ENCODE measurements around the gene APOBEC2.

APOBEC2 gene

DNA sequence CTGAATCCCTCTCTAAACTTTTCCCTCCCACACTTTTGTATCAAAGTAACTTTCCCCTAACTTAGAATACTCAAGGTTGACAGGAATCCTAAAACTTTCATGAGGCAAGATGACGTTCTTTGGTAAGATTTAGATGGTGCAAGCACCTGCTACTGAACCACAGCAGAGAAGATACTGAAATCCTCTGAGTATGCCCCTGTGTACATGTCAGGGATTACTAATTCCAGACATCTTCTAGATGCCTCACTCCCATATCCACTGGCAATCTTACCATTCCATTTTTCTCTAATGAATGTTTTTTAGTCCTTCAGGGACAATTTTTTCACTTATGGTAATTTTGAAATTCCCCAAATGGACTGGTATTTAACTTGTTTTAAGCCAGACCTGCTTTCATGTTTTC, 9.1 kb downstream of the APOBEC2 start:
- DNase-seq, result no peak

DNA sequence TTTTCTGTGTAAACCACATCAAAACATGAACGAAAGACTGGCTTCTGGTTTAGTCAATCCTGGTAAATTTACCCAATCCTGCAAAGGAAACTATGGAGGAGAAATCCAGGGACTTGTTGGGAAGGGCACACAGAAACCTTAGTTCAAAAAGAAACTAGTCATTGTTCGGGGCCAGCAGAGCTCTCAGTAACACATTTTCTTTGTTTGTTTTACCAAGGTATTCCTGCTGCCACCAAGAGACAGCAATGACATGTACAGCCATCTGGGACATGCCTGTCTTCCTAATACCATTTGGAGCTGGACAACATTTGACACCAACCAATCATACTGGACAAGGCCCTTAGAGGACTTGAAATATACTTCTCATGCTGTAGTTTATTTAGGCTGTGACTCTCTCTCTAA, 10.9 kb downstream of the APOBEC2 start:
- DNase-seq, result no peak

DNA sequence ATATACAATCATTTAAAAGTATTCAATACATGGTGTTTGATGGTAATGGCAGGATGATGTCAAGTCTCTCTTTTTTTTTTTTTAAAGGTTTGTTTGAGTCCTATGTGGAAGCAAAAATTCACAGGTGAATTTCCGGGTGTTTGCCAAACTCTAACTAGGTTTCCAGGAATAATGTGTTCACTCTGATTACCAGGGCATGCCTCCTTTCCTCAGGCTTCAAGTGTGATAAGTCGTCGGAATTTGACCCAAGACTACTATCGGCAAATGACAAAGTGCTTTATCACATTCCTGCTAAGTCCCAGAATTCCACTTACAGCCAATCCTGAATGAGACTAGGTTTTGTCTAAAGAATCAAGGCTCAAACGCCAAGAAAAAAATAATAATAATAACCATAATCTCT, 11.8 kb downstream of the APOBEC2 start:
- no peak for DNase-seq

DNA sequence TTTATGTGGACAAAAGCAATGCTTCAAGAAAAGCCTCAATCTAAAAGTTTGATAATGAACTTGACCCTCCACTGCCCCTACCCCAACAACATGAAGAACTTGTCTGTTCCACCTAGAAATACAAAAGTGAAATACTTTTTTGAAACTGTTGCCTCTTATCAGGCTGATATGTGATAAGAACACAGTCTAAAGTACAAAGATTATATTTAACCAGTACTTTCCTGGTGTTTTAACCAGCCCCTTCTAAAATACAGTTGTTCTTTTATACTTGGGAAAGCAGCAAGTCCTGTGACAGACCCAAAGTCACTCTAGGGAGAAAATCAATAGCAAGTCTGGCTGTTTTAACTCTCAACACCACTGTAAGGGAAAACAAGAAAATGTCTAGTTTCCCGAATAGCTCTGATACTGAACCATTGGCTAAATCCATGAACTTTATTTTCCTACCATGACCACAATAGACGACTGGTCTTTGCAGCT, 12.6 kb downstream of the APOBEC2 start:
- DNase-seq, result no peak

DNA sequence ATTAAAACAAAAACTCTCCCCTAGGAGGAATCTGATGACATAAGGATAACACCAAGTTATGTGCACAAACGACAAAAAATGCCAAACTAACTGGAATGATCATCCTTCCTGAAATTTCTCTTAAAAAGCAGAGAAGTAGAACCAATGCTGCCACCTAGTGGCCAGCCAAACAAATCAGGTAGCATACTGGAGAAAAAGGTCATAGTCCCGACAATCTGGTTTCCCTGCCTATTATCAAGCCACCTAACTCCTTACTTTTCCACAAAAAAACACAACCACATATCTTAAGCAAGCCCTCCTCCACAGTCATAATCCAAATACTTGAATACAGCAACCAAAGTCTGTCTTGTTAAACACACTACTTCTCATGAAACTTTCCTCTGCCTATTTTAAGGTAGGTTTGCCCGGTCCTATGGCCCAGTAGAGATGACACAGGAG, 13.9 kb downstream of the APOBEC2 start:
- DNase-seq, result peak; percentile 54

DNA sequence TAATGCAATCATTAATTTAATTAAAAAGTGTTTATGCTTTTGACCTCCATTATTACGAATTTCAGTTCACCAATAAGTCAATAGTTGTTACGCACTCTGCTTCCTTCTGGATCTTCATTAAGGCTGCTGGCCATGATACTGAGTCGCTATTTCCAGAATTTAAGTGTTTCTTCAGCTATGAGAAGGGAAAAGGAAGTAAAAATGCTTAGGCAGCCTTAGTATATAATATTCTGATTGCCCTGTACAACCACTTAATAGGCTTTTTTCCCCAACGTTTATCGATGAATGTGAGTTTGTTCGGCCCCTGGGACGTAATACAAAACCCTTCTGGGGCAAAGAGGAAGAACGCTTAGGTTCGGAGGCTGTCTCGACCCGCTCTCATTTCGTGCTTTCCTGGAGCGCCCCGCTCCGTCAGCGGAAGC, 18.5 kb downstream of the APOBEC2 start:
- no peak for DNase-seq

DNA sequence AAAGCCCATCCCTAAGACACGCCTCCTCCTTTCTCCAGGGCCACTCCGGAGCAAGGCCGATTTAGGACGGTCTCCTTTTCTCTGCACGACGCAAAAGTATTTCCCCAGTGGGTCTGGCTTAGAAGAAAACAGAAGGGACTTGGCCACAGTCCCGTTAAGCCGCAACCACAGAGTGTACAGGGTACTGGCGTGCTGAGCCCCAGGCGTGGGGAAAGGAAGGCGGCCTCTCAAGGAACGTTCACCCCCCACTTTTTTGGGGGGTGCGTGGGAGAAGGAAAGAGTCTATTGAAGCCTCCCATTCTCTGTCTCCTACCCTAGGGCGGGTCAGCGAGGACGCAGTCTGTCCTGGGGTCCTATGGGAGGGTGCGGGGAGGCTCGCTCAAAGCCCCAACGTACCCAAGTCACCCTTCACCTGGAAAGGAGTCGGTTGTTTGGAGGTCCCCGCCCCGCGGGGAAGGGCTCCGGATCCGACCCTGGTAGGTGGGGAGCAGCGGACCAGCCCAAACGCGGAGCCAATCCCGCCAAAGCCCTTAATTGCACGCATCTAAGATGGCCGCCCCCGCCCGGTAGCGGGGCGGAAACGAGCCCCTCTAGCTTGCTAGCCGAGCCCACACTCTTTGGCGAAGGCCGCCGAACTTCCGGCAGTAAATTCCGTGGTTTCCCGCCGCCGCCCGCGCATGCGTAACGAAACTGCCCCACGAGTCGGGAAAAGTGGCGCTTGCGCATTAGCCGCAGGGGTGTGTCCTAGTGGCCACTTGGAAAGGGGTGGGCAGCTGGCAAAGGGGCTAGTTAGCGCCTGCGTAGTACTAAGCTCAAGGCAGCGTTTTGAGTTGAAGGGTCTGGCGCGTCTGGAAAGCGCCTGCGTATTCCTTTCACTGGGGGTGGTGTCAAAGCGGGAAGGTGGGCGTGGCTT, 19.2 kb downstream of the APOBEC2 start, which contains the start of gene OARD1:
Gene OARD1, minus strand, starts transcription at position 434 of the 913 bp plus-strand sequence. CDS start 722 bp downstream, outside the sequence.
- peak; percentile 100 for DNase-seq

DNA sequence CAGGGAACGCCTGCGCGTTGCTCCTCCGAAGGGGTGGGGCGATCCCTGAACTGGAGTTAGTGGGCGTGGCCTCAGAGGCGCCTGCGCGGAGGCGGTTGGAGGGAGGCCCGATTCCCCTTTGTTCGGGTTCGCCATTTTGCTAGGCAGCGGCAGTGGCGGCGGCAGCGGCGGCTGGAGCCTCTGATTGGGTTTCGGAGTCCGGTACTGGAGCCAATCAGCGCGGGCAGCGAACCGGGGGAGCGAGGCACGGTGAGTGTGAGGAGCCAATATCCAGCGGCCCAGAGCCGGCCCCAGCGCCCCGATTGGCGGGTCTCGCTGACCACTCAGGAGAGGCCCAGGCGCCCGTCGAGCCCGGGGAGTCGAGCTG, 19.8 kb downstream of the APOBEC2 start, which contains the start of gene NFYA:
Gene NFYA, plus strand, starts transcription at position 139 of the 367 bp plus-strand sequence. CDS start 6,116 bp downstream, outside the sequence.
- peak; percentile 100 for DNase-seq

DNA sequence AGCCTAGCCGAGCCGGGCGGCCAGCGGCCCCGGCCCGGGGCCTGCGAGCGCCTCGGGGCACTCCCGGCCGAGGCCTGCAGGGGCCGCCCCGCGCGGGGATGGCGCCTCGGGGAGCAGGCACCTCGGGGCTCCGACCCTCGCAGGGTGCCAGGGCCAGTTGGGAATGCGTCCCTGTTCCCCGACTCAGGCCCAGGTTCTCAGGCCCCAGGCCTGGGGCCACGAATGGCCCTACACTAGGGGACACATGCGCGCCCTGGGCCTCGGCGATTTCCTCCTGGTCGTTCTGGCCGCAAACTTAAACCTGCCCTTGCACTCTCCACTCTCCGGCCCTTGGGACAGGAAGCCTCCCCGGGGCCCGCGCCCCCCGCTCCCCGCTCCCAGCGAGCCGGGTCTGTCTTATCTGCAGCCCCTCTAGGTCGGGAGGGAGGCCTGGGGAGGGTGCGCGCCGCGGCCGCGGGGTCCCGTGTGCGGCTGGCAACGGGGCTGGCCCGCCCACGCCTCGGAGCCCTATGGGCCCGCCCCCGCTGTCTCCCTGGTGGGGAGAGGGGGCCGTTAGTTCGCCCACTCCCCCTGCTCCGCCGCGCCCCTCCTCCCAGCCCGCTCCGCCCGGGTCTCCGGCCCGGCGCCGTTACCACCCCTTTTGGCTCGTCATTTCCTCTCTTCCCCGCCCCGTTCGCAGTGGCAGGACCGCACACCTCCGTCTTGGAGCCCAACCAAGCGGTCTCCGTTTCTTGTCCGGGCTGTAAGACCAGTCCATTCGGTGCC, 20.4 kb downstream of the APOBEC2 start:
- DNase-seq, result peak; percentile 77

DNA sequence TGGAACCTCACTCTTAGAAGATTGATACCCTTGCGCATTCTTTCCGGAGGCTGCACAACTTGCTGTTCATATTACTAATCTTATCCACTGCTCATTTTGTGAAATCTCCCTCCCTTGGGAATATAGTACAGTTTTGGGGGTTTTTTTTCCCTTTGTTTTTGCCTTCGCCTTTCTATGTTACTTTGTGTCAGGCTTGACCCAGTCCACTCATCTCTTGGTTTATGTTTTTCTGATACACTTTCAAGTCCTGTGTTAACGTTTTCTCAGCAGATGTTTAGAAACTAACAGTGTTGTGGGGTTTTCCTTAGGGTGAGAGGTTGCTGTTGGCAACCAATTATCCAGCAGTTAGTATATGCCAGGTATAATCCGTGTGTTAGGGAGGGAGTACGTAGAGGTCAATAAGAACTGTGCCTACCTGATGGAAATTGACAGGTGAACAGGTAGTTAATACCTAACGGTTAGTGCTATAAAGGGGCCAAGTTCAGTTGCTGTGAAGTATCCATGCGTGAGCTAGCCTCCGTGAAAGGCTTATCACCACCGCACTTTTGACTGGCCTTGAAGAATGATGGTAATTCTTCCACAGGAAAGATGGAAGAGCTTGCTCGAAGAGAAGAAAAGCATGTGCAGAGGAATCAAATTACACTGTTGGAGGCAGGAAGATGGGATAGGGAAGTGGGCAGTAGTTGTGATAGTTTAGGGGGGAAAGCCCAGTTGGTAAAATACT, 21.1 kb downstream of the APOBEC2 start:
- DNase-seq, result no peak

DNA sequence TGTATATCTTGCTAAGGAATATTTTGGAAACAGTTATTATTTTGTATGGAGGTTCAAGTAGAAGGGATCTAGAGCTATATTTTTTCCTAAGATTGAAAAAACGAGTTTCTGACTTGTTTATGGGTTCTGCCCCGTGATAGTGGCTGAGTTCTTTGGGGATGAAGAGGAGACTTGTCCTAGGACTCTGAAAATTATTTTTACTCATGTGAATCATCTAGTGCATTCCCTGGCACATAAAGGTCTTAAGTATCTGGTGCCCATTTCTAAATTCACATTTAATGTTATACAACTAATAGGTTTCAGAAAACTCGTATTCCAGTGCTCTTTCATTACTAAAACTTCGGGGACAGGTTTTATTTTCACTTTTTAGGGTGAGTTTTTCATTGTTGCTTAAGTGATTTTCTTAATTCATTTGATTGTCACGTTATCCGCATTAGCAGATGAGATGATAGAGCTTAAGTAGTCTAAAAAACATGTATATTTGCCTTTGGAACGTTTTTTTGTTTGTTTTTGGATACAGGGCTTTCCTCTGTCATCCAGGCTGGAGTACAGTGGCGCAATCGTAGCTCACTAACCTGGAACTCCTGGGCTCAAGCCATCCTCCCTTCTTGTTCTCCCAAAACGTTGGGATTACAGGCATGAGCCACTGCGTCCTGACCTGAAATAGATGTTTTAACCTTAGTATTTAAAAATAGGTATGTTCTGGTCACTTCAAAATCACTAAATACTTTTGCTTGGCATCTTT, 21.9 kb downstream of the APOBEC2 start:
- no peak for DNase-seq

DNA sequence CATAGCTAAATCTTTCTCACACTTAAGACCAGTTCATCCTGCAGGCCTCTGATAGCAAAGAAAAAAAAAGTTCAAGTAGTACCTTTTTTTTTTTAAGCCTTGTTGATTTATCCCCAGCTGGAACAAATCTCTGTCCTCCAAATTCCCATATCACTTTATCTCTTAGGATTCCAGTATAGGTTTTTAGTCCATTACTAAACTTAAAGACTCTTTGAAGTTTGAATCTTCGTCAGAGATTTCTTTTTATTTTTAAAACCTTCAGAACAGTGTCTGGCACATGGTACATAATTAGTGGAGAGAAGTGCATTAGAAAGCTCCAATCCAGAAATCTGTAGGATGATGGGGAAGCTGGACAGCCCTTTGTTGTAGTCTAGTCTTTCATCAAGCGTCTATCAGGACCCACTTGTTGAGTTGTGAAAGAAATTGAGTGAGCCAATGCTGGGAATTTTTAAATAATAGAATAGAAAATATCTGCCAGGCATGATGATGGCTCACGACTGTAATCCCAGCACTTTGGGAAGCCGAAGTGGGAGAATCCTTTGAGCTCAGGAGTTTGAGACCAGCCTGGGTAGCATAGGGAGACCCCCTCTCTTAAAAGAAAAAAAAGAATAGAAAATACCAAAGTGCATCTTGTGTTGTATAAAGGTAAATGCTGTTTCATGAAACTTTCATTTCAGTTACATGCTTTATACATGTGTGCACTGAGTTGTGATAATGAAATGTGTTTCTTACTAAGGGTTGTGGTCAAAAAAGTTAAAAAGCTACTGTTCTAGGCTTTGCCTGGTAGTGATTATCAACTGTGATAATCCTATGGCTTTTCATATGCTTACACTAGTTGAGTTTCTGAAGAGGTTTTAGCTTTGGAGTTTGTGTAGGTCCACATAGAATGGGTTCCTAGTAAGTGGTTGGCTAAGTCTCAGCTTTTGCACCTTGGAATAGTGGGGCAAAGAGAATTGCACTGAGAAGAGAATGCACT, 22.9 kb downstream of the APOBEC2 start:
- DNase-seq, result no peak

DNA sequence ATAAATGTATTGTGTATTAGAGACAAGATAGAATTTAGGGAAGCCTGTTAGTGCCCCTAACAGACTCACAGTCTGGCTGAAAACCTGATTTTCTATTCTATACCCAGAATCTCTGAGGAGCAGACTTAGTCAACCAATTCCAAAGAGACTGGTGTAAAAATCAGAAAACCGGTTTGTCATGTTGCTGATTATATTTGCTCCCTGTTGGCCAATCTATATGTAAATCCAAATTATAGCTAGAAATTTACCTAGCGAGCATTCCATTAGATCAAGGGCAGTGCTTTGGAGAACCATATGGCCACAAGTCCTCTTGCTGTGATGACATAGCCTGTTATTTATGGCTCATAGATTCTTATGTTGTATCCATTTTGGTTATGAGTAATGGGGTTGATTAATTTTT, 24.5 kb downstream of the APOBEC2 start:
- no peak for DNase-seq

DNA sequence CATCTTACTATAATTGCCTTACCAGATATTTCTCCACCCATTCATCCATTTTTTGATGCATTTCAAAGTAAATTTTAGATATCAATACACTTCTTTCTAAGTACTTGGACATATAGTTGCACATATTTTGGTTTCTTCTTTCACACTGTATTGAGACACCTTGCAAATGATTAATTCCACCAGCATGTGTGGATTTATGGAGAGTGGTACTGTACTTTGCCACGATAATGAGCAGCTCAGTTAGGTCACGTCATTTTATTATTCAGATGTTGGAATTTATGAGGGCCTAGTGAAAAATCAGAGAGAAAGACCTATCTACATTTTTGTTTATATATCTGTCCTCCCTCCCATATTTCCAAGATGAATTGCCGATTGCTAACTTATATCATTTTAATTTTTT, 25.1 kb downstream of the APOBEC2 start:
- no peak for DNase-seq

DNA sequence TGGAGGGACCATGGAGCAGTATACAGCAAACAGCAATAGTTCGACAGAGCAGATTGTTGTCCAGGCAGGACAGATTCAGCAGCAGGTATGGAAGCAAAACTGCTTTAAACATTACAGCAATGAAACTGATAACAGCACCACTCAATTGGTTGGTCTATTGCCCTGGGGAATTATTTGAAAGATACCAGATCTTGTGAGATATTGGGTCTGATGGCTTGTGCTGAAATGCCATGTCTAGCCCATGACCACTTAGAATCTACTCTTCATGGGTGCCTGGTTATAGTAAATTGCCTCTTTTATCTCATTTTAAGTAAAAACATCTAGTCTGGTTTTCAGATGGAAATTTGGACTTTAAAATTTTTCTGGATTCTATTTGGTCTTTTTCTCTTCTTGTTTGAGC, 26.1 kb downstream of the APOBEC2 start:
- no peak for DNase-seq

DNA sequence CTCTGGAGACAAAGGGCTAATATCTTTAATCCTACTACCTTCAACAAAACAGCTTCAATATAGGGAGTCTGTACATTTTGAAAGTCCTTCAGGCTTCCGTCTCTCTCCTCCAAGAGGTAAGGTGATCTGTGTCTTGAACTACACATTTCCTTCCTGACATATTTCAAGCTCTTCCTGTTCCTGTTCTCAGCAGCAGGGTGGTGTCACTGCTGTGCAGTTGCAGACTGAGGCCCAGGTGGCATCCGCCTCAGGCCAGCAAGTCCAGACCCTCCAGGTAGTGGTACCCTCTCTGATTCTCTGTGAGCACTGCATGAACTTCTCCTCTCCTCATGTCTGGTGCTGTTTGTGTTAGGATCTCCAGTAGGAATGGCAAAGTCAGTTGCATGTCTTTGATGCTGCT, 27.6 kb downstream of the APOBEC2 start:
- DNase-seq, result no peak

DNA sequence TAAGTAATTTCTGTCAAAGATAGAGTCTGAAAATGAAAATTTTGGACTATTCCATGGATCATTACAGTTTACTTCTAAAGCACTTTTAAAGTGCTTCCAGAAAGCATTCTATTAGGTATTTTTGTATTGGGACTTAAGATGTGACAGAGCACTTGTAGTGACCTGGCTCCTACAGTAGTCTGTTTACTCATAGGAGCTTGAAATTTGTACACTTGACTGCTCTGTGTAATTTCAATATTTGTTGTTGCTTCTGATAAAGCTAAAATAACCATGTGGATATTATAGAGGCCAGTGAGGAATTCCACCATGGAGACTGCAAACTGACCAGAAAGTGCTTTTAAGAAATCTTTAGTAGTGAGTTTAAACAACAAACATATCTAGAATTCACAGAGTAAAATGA, 30.1 kb downstream of the APOBEC2 start:
- DNase-seq, result no peak

DNA sequence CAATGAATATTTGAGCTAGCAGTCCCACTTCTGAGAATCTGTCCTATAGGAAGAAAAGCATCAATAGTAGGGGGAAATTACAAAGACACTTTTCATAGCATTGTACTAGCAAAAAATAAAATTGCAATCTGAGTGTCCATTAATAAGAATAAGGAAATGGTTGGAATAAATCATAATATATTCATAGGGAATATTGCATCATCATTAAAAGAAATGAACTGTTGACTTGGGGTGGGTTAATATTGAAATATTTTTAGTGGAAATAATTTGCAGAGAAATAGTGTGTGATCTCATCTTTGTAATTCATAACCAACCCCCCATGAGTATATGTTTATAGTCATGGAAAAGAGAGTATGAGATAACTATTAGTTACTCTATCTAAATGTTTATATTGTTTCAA, 32.2 kb downstream of the APOBEC2 start:
- no peak for DNase-seq

DNA sequence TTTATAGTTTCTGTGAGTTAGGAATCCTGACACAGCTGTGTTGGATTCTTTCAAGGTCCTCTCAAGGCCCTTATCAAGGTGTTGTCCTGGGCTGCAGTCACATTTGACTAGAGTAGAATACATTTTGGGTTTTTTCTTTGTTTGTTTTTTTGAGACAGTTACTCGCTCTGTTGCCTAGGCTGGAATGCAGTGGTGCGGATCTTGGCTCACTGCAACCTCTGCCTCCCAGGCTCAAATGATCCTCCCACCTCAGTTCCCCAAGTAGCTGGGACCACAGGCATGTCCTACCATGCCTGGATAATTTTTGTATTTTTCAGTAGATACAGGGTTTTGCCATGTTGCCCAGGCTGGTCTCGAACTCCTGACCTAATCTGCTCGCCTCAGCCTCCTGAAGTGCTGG, 35.4 kb downstream of the APOBEC2 start:
- no peak for DNase-seq

DNA sequence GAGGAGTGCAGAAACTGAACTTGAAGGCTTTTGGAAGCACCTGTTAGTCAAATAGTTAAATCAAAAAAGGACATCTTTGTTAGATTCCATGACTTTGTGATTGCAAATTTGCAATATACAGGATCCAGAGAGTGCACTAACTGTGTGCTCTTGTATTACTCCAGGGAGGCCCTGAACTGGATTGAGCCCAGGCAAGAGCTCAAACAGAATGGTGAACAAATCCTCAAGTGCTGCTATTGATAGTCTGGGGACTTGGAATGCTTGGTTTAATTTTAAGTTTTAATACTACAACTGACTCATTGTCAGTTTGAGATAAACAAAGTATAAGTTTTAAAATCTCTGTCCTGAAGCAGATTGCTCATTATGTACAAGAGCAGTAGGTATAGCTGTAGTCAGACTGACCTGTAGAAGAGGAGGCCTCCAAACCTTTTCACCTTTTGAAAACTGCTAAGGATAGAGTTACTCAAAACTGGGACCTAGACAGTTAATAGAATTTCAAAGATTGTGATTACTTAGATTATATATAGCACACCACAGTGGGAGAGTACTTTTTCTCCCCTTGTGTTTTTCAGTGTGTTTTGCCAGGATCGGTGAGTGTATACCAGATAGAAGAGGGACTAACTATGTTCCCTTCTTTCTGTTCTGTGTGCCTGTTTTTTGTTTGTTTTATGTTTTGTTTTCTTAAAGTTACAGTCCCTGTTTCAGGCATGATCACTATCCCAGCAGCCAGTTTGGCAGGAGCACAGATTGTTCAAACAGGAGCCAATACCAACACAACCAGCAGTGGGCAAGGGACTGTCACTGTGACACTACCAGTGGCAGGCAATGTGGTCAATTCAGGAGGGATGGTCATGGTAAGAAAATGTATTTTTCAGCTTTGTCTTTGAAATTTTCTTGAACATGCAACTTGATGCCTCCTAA, 38.1 kb downstream of the APOBEC2 start:
- DNase-seq, result no peak
